Stimulated activated CD4-positive, alpha-beta T cell treated with anti-CD3 and anti-CD28 coated beads, Interleukin-4, amount 100 ng/mL, for 4 hours (primary cell): ENCODE results near the gene UNC5C.

Experiments
- DNase-seq, 2 experiments: peaks; one replicate each; pipeline ENCODE4 v3.0.0-alpha.2; 2020

UNC5C gene

DNA sequence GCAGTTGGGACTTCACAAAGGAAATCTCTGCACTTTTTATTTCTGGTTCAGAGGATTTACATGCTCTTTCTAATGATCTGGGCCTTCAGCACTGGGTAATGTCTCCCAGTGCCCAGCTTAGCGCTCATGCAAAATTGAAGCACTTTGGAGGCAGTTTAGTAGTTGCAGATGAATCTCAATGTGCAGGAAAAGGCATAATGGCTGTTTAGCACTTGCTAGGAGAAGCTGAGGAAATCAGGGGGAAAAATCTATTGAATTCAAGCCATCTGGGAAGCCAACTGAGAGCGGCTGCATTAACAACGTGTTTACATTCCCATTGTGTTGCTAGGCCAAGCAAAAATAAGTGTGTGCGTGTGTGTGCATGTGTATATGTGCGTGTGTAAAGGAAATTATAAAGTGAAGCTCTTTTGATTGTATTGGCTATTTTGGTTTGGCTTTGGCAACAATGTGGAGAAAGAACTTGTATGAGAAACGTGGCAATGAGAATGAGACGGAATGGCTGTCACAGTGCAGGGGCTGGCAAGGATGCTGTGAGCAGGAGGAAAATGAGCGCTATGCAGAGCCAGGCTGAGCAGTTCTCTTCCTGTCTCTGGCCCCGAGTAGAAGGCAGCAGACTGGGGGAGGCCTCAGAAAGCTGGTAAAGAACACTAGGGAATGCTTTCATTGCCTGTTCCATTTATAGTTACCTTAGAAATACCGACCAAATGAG is 231.5 kb downstream of the UNC5C start:
- no peak for DNase-seq

DNA sequence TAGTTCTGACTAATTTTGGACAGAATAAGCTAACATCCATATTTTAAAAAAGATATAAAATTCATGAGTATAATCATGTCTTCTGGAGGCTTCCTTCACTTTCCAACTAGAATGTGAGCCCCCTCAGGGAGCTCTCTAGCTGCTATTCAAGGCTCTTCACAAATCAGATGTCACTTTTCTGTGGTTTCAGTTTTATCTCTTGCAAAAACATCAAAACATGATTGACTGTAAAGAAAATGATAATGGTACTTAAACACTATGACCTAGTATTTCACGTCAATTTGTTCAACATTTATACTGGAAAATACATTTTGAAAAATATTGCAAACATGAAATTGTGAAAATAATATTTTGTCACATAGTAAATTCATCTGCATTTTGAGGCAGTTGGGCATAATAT is 234.2 kb downstream of the UNC5C start:
- no peak for DNase-seq

DNA sequence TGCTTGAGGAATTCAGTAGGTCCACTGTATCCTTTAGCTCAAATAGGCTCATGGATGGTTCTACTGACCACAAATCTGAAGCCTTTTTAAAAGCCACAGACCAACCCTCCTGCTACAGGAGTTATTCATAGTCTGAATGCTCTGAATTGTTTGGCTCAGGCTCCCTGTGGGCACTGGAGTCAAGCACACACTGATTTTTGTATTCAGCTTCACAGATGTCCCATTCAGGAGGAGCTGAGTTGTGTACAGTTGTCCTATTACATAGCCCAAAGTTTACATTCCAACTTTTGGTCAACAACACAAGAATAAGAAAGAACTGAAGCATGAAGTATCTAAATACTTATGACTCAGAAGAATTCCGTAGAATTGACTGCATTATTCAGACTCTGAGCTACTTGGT is 243.9 kb downstream of the UNC5C start:
- DNase-seq = no peak

DNA sequence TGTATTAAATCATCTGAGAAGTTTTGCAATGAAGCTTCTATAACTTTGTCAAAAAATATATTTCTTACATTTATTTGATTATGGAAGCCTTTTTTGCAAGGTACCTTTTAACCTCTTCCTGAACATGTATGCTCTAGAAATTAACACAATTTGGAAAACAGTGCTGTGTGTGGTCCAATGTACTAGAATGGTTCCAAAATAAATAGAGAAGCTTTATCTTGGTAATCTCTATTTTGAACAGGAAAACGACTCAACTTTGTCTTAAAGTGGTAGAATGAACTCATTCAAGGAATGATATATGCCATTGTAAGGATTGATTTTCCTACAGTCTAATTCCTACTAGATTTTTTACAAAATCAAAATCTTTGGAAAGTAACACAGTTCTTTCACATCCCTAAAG is 248.5 kb downstream of the UNC5C start:
- DNase-seq = no peak

DNA sequence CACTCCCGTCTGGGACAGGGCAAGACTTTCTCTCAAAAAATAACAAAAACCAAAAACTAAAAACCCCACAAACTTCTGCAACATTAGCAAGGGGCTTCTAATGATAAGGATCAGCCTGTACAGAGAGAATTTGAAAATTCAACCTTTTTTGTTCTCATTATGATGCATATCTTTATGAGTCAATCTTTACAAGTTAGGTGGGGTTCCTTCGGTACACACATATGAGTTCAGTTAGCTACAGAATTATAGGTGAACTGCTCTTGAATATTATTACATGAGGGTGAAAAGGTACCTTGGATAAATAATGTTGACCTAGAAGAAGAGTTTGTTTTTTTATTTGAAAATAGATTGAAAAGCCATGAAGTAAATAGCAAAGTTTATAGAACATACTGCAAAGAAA is 252.7 kb downstream of the UNC5C start:
- DNase-seq = no peak

DNA sequence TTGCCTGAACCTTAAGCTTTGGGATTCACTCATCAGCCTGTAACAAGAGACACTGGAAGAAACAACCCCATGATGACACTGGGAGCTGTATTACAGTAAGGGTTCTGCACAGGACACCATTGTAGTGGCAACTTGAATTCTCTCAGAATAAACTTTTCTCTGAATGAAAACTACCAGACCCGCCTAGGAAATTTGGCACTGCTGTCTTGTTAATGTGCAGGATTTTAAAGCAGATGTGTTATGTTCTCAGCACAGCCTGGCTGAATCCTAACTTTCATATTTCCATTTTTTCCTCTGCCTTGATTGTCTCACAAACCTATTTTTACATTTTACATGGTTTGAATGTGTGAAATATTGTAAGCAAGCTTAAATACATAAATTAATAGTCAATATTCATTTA is 253.6 kb downstream of the UNC5C start:
- no peak for DNase-seq

DNA sequence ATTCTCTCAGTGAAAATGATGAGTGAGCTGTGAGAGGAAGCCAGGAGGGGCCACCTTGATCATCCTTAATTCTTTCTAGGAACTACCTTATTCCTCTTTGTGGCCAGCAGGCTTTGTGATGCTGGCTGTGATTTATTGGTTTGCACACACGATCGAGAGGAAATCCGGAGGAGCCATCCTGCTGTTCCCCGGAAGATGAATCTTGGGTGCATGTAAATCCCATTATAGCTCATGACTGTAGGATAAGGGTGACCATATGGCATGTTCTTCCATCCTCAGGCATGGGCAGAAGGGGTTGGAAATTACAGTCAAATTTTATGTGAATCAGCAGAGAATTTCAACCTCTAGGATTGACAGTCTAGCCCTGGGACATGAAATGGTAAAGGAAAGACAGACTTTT is 254.5 kb downstream of the UNC5C start:
- no peak for DNase-seq

DNA sequence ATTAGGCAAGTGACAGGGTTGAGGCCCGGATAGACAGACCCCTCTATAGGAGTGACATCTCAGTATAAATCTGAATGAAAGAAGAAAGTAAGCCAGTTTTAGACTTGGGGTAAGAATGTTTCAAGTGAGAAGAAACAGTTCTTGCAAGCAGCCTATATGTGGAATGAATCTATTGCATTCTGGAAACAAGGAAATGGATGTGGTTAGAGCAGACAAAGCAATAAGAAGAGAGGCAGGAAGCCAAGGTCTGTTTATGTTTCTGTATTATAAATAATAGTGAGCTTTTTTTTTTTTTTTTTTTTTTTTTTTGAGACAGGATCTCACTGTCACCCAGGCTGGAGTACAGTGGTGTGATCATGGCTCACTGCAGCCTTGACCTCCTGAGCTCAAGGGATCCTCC is 255.8 kb downstream of the UNC5C start:
- no peak for DNase-seq

DNA sequence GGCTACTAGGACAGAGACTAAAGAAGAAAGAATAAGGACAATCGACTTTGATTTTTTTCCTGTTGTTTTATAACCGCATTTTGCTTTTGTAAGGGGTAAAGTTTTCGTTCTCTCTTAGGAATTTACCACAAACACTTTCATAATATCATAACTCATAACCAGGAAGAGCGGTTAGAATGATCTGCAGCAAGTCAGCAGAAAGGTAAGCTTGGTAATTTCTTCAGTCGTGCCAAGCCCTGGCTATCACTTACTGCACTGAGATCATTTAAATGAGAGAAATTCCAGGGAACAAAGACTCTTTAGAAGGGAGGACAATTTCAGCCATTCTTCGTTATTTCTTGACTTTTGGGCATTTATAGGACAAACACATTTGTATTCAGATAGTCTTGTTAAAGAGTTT is 258.1 kb downstream of the UNC5C start:
- no peak for DNase-seq

DNA sequence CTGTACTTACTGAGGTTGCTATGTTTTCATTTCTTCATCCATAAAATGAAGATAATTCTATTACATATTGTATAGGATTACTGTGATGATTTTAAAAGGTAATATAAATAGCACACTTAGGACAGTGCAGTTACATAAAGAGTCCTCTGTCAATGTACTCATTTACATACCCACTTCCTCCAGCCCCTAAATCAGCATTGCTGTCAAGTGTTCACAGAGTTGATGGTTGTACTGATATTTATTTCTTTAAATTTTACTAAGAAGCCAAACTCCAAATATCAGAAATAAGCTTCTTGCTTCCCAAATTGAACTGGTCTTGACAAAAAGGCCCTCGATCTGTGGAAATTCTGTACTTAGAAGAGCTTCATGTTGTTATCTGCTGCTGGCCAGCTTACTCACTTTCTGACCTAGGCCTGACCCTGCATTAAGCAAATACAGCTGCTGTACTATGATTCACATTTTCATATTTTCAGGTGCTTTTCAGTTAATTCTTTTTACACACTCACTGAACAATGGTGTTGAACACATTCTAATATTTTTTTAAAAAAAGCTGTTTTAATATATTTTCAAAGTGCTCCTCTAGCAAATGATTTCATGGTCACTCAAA is 259.6 kb downstream of the UNC5C start:
- DNase-seq = no peak

DNA sequence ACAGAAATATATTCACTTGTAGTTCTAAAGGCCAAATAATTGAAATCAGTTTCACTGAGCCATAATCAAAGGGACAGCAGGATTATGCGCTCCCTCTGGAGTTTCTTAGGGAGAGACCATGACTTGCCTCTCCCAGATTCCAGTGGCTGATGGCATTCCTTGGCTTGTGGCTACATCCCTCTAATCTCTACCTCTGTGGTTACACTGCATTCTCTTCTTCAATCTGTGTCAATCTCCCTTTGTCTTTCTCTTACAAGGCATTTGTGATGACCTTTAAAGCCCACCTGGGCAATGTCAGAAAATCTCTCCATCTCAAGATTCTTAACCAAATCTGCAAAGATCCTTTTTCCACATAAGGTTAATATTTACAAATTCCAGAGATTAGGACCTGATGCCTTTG is 260.2 kb downstream of the UNC5C start:
- DNase-seq = no peak

DNA sequence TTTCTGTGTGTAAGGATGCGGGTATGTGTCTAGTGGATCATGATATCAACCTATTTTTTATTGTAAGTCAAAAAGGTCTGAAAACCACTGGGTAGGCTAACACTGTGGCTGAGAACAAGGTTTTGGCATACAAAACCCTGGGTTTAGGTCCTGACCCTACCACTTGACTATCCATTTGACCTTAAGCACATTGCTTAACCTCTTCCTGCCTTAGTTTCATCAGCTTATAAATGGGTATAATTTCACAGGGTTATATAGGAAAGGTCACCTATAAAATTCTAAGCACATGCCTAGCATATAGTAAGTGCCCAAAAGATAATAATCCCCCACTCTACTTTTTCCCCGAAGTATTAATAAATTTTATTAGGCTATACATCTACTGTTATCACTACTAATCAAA is 263.0 kb downstream of the UNC5C start:
- no peak for DNase-seq

DNA sequence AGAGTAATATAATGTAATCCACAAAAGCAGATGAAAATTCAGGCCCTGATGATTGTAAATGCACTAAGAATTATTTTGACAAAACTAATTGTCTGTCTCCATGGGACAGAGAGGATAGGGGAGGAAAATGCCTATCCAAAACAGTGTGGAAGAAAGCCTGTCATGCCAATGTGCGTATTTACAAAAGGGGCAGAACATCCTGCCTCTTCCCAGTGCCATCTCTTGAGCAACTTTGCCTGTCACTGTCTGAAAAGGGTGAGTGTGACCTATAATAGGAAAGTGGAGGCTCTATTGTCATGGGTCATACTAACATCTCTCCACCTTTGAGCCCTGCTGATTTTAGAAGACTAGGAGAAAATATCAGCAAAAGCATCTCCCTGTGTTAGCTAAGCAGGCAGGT is 264.1 kb downstream of the UNC5C start:
- no peak for DNase-seq

DNA sequence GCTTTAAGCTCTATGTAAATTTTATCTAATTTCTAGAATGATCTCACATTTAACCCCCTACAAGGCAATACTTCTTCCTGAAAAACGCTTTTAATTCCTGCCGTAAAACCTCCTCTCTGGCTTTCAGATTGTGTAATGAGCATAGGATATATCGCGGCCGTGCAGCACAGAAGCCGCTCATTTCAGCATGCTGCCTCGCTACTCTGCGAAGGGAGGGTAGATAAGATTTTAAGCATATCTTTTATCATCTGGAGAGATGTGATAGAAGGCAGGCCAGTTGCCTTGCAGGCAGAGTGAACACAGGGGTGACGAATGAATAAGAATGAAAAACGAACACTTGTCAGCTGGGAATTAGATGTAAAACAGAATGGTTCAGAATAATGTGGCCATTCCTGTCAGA is 265.5 kb downstream of the UNC5C start:
- DNase-seq = no peak

DNA sequence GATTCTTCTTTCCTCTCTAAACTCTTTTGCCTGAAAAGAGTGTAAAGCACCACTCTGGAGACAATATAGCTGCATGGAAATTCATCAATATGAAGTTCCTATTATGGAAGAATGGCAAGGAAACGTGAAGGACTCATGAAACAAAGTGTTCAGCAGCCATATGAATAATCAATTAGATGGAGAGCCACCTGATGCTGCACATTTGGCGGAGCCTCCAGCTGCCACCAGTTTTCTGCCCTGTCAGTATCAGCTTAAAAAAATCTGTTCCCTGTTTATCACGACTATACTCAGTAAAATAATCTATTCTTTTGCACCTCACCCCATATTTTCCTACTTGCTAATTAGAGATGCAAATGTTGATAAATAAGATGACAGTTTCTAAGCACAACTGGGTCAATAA is 276.0 kb downstream of the UNC5C start:
- DNase-seq = no peak

DNA sequence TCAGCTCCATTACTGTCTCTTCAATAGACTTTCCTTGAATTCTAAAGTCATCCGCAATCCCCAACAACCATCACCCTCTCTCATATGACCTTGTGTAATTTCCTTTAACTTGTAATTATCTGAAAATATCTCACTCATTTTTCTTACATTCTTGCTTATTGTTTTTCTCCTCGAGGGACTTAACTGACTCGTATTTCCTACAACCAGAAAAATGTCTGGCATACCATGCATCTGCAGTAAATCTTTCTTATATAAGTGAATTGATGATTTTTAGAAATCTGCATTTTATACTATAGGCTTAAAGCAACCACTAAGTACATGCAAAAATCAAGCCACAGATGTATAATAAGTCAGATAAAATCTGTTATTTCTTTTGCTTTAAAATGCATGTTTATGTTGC is 276.7 kb downstream of the UNC5C start:
- no peak for DNase-seq

DNA sequence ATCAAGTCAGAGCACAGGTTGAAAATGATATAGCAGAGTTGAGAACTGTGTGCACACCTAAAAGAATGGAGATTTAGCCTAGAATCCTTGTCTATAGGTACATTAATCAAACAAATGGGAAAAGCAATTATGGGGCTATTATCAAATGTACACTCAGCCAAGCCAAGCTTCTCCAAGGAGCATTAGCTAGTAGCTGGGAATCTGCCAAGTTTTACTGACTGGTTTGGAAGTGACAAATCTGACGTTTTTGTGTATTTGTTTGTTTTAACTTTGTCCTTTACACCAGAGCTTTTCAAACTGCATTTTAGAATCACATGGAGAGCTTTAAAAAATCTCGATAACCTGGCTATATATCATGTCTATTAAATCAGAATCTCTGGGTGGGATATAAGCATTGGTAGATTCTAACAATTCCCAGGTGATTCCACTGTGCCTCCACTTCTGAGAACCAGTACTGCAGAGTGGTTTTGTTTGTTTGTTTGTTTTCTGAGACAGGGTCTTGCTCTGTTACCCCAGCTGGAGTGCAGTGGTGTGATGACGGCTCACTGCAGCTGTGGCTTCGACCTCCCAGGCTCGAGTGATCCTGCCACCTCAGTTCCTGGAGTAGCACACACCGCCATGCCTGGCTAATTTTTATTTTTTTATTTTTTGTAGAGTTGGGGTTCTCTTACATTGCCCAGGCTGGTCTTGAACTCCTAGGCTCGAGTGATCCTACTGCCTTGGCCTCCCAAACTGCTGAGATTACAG is 279.8 kb downstream of the UNC5C start:
- no peak for DNase-seq

DNA sequence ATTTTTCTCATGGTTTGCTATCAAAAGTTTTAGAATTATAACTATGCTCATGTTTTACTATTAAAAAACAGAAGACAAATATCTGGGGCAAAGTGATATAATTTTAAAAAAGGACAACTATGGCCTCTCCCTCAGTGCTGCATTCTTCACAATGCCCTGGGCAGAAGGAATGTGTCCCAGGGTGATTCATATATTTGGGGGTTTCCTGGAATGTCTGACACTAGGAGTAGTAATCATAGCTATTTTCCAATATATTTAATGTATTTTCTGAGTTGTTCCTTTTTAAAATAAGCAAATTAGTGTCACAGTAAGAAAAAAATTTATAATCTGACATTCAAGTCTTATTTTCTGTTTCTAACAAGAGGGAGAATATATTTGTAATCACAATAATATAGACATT is 281.7 kb downstream of the UNC5C start:
- no peak for DNase-seq

DNA sequence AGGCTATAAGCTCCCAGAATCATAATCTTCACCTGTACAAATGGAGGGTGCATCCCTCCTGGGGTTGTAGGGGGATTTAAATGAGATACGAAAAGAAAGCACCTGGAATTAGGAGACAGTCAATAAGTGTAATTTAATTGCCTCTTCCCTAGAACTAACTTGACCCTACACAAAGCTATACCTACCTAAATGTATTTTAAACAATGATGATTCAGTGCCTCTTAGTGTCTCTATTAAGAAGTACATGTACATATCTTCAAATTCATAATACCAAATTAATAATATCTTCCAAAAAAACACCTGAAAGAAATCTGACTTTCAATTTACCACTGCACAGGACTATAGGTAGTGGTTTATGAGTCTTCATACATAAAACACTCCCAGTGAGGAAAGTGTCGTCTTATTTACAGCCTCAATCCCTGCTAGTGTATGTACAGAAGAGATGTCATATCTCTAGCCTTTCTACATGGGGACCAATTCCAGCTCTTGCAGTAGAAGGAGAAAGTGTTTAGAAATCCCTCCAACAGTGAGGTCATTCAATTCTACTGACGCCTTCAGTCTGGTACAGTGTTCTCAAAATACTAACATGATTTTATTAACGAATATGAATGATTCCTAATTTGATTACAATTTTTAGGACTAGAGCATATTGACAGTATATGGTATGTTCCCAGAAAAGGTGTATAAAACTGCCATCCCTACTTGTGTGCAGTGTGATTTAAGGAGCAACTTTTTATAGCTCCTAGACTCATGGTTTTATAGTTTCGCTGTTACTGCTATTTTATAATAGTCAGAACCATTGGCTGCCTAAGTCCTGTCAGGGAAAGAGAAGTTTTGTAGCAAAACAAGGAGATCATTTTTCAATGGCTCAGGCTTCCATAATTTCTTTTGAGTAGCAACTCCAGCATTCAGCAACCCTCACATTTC is 282.7 kb downstream of the UNC5C start:
- no peak for DNase-seq

DNA sequence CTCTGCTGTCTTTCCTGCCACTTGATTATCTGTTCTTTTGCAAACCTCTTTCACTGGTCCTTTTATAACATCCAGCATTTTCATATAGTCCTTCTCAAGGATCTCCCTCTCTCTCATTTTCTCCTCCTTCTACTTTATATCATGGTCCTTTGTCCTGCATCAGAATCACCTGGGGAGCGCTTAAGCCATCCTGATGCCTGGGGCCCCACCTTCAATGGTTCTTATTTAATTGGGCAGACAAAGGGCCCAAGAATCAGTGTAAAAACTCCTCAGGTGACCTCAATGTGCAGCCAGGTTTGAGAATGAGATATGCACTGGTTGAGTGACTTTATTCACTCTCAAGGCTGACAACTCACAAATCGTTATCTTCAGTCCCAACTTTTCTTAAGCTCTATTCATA is 283.9 kb downstream of the UNC5C start:
- DNase-seq = no peak

DNA sequence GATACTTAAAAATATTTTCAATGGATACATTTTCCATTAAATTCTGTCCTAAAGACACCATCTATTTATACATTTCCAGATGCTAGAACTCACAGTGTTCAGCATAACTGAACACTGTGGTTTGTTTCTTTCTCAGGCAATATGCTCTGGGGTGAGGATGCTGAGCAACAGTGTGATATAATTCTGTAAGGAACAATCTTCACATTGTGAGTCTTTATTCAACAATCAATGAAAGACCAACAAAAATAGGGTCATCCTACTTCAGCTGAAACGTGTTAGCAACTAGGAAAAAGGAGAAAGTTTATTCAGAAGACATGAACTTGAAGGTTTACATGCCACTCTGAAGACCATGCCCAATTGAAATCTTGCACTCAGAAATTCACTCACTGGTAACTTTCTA is 284.8 kb downstream of the UNC5C start:
- DNase-seq = no peak

DNA sequence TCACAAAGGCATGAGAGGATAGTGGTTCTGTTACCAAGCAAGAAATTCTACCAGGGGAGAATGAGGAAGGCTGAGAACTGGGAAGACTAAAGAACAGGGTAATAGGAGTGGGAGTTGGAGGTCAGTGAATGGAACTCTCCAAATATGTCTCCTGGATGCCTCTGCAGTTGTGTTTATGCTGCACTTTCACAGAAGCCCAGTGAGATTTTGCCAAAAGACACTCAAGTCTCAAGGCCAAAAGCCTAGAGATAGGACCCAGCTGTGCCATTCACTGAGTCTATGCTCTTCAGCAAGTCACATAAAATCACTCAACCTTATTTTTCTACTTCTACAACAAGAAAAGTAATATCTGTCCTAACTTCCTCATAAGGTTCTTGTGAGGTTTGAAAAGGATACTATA is 285.4 kb downstream of the UNC5C start:
- no peak for DNase-seq

DNA sequence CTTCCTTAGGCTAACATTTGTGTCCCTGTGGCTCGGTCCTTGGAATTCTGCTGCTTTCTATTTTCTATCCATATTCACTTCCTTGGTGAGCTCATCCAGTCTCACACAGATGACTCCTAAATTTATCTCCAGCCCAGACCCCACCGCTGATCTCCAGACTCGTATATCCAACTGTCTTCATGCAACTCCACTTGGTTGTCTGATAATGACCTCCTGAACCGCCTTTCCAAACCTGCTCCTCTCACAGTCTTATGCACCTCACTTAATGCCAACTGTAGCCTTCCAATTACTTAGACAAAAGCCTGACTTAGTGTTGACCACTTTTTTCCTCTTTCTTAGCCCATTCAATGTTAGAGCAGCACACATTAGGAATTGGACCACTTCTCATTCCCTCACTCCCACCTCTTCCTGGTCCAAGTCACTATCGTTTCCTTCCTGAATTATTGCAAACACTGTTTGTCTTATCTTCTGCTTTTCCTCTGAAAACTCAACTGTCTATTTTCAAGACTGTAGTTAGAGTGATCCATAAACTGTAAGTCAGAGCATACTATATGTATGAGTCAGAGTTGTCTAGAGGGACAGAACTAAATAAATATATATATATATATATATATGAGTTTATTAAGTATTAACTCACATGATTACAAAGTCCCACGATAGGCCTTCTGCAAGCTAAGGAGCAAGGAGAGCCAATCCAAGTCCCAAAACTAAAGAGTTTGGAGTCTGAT is 292.5 kb downstream of the UNC5C start:
- no peak for DNase-seq
